Measurements from ENCODE around the gene IFIT1.
"Not testable (repeated sequence)": the region's sequence is repeated elsewhere in the genome, so short reads cannot be mapped to it uniquely, and the experiment has no call there.

Gene IFIT1

GRCh38 chr10:89367529-89367928, 24.9 kb upstream of the IFIT1 start:
- DNase-seq: no peak

GRCh38 chr10:89368129-89368528, 24.3 kb upstream of the IFIT1 start:
- no peak for DNase-seq

- peak; percentile 7 for DNase-seq
These were observed 23.0 kb upstream of the IFIT1 start for GRCh38 chr10:89369156-89370105.

- no peak for DNase-seq
These were observed 21.3 kb upstream of the IFIT1 start for GRCh38 chr10:89371079-89371478.

- DNase-seq: no peak
These were observed 20.4 kb upstream of the IFIT1 start for GRCh38 chr10:89371987-89372386.

- no peak for DNase-seq
These were observed 18.3 kb upstream of the IFIT1 start for GRCh38 chr10:89373916-89374711.

GRCh38 chr10:89374713-89375141, 17.7 kb upstream of the IFIT1 start:
- DNase-seq: no peak

- DNase-seq: no peak
These were observed 14.5 kb upstream of the IFIT1 start, which contains the start of gene IFIT1B for GRCh38 chr10:89377705-89378637. Gene IFIT1B, plus strand, starts transcription at chr10:89378056. Its CDS starts 80 bp downstream, at chr10:89378136.

GRCh38 chr10:89379103-89379502, 13.3 kb upstream of the IFIT1 start:
- DNase-seq: no peak

GRCh38 chr10:89382757-89383156, 9.7 kb upstream of the IFIT1 start:
- DNase-seq: no peak

GRCh38 chr10:89384474-89385340, 7.7 kb upstream of the IFIT1 start:
- DNase-seq: peak; percentile 54

GRCh38 chr10:89388806-89389205, 3.6 kb upstream of the IFIT1 start:
- no peak for DNase-seq

- DNase-seq: no peak
These were observed 3.2 kb upstream of the IFIT1 start for GRCh38 chr10:89389254-89389653.

- no peak for DNase-seq
These were observed 1.8 kb upstream of the IFIT1 start for GRCh38 chr10:89390476-89391225.

- not testable (repeated sequence) for DNase-seq
These were observed 1.2 kb upstream of the IFIT1 start for GRCh38 chr10:89391226-89391576.

GRCh38 chr10:89392974-89393373, 551 bp downstream of the IFIT1 start:
- DNase-seq: no peak

- DNase-seq: no peak
These were observed 1.5 kb downstream of the IFIT1 start for GRCh38 chr10:89393898-89394297.

GRCh38 chr10:89395141-89395540, 2.7 kb downstream of the IFIT1 start:
- DNase-seq: no peak

- no peak for DNase-seq
These were observed 5.8 kb downstream of the IFIT1 start for GRCh38 chr10:89398003-89398749.

- no peak for DNase-seq
These were observed 7.5 kb downstream of the IFIT1 start for GRCh38 chr10:89399956-89400355.
